Dermis blood vessel endothelial cell (primary cell): ENCODE results near the gene C4A. TPM values are rescaled to one million over a fixed set of nuclear protein-coding genes. Genes with fewer than 3 reads are reported as not detected.
"Not testable (repeated sequence)": the region's sequence is repeated elsewhere in the genome, so short reads cannot be mapped to it uniquely, and the experiment has no call there.

Experiments used
- DNase-seq: peaks from one replicate; pipeline ENCODE4 v3.0.0; 2010
- total RNA-seq: library from RNA; depleted of rRNA; stranded (reverse); fragments of >200 nt; gene quantifications from 2 replicates; pipeline ENCODE4 v1.2.3, GENCODE V29; 2014

Gene C4A
- total RNA-seq, 1 donor from 2014 or later: 1.5 TPM

GRCh38 chr6:32037136-32037535, 55.3 kb downstream of the C4A start:
- not testable (repeated sequence) for DNase-seq

- DNase-seq: not testable (repeated sequence)
Observed at GRCh38 chr6:32037598-32038524, 56.0 kb downstream of the C4A start, which contains the start of gene CYP21A2. TSS of gene CYP21A2 (plus strand) at chr6:32038415. CDS start at chr6:32038423, 8 bp downstream.

GRCh38 chr6:32038878-32039277, 57.0 kb downstream of the C4A start:
- not testable (repeated sequence) for DNase-seq

GRCh38 chr6:32039321-32040274, 57.7 kb downstream of the C4A start:
- DNase-seq: not testable (repeated sequence)

GRCh38 chr6:32040299-32041049, 58.6 kb downstream of the C4A start:
- not testable (repeated sequence) for DNase-seq

- DNase-seq: not testable (repeated sequence)
Observed at GRCh38 chr6:32041050-32041321, 59.1 kb downstream of the C4A start.

GRCh38 chr6:32041385-32041784, 59.5 kb downstream of the C4A start:
- DNase-seq: not testable (repeated sequence)

GRCh38 chr6:32042276-32042675, 60.4 kb downstream of the C4A start:
- DNase-seq: not testable (repeated sequence)

- DNase-seq: not testable (repeated sequence)
Observed at GRCh38 chr6:32043589-32044380, 61.9 kb downstream of the C4A start.

- not testable (repeated sequence) for DNase-seq
Observed at GRCh38 chr6:32044916-32045315, 63.1 kb downstream of the C4A start.

- DNase-seq: no peak
Observed at GRCh38 chr6:32045811-32046449, 64.1 kb downstream of the C4A start.

GRCh38 chr6:32046450-32047083, 64.7 kb downstream of the C4A start:
- DNase-seq: peak; percentile 16

GRCh38 chr6:32047084-32047478, 65.2 kb downstream of the C4A start:
- peak; percentile 54 for DNase-seq

- DNase-seq: no peak
Observed at GRCh38 chr6:32047539-32047854, 65.6 kb downstream of the C4A start.

GRCh38 chr6:32047855-32048766, 66.3 kb downstream of the C4A start:
- DNase-seq: peak; percentile 75

- DNase-seq: not testable (repeated sequence)
Observed at GRCh38 chr6:32049149-32049548, 67.3 kb downstream of the C4A start.

- not testable (repeated sequence) for DNase-seq
Observed at GRCh38 chr6:32049736-32050135, 67.9 kb downstream of the C4A start.

- DNase-seq: no peak
Observed at GRCh38 chr6:32050562-32050961, 68.7 kb downstream of the C4A start.
